ENCODE data around the gene NUDT3.

NUDT3 gene

DNA sequence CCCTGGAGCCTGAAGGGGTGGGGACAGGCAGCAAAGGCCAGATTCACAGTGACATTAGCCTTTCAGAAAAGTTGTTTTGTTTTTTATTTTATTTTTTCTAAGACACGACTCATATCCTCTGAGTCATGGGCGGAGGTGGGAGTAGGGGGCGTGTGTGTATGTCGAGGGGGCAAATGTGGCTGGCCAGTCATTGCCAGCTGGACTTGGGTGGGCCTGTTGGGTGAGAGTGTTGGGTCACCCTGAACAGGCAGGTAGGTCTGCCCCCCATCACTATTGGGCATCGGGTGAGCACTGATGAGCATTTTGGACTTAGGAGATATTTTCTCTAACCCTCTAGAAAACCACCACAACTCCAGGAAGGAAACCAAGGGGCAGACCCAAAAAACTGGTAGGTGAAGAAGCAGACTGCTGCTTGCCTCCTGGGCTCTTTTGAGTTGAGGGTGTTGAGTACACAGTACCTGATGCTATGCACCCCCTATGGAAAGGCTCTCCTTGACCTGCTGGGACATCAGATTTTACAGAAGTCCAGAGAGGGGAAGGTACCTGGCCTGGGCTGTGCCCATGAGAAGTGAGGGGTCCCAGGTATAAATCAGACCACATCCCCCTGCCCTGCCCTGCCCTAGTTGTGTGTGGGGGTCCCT lies 149.2 kb downstream of the NUDT3 start:
- Histone ChIP-seq H3K4me3 (ENCODE audit: low read depth in 1 of 2, low read length in 1 of 2) (no peak overlapping the region), H3K36me3 (peaks cover 14% of the 10 kb centered on the region), H3K27ac (no peak overlapping the region), H3K27me3 (no peaks in the 10 kb centered on the region), H3K9me3 (no peaks in the 10 kb centered on the region), H3K4me1 (ENCODE audit: control insufficient read depth in 1 of 2, insufficient read depth in 1 of 2, low read depth in 1 of 2, low read length in 1 of 2) (peaks cover 12 to 20% of the 10 kb centered on the region in 2 experiments)
- TF ChIP-seq CTCF (IDR thresholded peaks at IDR 0.05): no peak

DNA sequence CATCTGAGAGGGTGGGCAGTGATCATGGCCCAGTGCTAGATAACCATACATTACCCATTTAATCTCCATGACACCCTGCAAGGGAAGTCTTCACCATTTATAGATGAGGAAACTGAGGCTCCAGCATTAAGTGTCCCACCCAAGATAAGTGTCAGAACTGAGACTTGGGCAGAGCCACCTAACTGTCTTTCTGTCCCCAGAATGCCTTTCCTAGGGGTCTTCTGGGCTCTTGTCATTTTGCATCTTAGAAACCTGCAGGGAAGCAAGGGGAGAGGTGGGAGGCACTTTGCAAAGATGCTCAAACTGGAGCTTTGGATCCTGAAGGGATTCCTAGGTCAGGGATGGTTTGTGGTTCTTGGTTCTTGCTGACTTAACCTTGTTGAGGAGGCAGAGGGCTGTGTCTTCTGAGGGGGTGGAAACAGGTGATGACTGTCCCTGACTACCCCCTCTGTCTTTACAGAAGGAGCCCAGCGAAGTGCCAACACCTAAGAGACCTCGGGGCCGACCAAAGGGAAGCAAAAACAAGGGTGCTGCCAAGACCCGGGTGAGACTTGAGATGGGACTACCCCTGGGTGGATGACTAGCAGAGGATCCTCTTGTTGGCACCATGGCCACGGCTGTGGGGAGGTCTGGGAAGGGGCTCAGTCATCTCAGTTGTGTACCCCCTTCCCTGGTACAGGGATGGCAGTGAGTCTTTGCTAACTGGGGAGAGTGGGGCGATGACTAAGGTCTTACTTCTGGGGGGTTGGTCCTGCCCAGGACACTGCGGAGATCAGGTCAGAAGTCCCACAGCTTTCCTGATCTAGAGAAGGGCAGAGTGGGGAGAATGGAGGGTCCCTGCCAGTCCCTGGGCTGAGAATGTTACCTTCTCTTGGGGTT lies 150.0 kb downstream of the NUDT3 start:
- no peak for TF ChIP-seq CTCF (IDR thresholded peaks at IDR 0.05)
- Histone ChIP-seq H3K4me1 (ENCODE audit: control insufficient read depth in 1 of 2, insufficient read depth in 1 of 2, low read depth in 1 of 2, low read length in 1 of 2) (peaks cover 11 to 20% of the 10 kb centered on the region in 2 experiments), H3K36me3 (peaks cover 14% of the 10 kb centered on the region), H3K4me3 (ENCODE audit: low read depth in 1 of 2, low read length in 1 of 2) (no peak overlapping the region), H3K27me3 (peaks cover 5% of the 10 kb centered on the region), H3K9me3 (no peaks in the 10 kb centered on the region), H3K27ac (no peak overlapping the region)

DNA sequence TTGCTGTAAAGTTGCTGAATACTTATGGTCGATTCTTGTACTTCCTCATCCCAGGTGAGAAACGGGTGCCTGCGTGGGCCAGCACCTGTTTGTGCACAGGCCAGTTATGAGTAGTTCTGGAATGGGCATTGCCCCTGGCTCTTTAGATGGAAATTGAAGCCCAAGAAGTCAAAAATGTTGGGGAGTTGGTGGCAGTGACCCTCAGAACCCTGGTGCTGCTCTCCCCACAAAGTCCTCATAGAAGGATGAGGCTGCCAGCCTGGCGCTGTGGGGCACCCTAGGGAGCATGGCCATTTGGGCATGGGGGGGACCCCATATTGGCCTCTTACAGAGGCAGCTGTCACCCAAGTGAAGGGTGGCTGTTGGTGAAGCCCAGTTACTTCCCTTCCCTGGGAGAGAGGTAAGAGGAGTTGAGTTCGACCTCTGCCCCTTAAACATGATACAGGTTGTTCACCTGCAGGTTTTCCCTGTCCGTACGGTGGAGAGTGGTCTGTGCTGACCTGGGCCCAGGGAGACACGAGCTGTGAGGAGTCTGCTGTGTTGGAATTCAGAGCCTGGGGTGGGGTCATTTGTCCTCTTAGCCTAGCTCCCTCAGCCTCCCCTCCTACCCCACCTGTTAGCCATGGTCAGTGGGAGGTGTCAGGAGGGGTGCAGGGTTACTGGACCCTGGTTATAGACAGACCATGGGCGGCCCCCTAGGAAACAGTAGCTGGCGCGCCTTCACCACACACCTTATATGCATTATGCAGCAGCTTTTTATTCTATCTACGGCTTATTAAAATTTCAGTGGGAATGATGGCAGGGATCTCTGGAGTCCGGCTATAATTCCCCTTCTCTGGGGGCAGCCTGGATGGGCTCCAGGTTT lies 150.9 kb downstream of the NUDT3 start:
- Histone ChIP-seq H3K4me3 (ENCODE audit: low read depth in 1 of 2, low read length in 1 of 2) (no peak overlapping the region), H3K4me1 (ENCODE audit: control insufficient read depth in 1 of 2, insufficient read depth in 1 of 2, low read depth in 1 of 2, low read length in 1 of 2) (peaks cover 10 to 19% of the 10 kb centered on the region in 2 experiments), H3K36me3 (peaks cover 5% of the 10 kb centered on the region), H3K27ac (no peak overlapping the region), H3K27me3 (peaks cover 5% of the 10 kb centered on the region), H3K9me3 (no peaks in the 10 kb centered on the region)
- no peak for TF ChIP-seq CTCF (IDR thresholded peaks at IDR 0.05)

DNA sequence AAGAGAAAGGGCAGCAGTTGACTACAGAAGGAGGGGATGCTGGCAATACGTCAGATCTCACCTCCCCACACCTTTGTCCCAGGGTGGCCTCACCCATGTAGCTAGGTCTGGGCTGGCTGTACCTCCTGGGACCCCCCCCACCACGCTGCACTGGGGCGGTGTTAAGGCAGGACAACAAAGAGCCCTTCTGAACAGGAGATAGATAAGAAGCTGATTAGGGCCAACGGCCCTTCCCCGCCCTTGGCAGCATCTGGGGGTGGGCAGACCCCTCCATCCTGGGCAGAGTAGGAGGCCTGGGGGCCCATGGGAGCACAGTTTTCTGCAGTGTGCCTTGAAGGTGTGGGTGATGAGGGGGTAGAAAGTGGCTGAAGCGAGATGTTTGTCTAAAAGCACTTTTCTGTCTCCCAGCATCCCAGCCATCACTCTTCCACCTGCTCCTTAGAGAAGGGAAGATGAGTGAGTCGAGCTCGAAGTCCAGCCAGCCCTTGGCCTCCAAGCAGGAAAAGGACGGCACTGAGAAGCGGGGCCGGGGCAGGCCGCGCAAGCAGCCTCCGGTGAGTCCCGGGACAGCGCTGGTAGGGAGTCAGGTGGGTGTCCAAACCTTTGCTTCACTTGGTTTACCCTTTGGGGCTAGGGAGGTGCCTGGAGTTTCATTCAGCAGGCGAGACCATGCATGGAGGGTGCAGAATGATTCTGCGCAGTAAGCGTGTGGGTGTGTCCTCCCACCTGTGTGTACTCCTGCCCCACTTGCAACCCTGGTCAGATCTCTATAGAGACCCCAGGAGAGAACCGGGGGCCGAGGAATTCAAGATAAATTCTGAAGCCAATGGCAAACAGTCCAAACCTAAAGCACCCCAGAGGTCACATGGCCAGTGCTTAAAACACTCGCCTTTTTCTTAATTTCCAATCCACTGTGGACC lies 151.9 kb downstream of the NUDT3 start:
- no peak overlapping the region for H3K27ac ChIP-seq
- H3K27me3 ChIP-seq: peaks cover 5% of the 10 kb centered on the region
- no peaks in the 10 kb centered on the region for H3K9me3 ChIP-seq
- peaks cover 18 to 26% of the 10 kb centered on the region in 2 experiments for H3K4me1 ChIP-seq (ENCODE audit: control insufficient read depth in 1 of 2, insufficient read depth in 1 of 2, low read depth in 1 of 2, low read length in 1 of 2)
- TF ChIP-seq CTCF (IDR thresholded peaks at IDR 0.05): no peak
- no peaks in the 10 kb centered on the region for H3K36me3 ChIP-seq
- H3K4me3 ChIP-seq (ENCODE audit: low read depth in 1 of 2, low read length in 1 of 2): no peak overlapping the region
